HG02981 (cell line): Measurements from ENCODE around the gene IZUMO4.
A peak's percentile ranks its signal among the peaks of the same experiment; 100 is the strongest.

Experiments
- ATAC-seq: cut with Tn5 transposase; IDR thresholded peaks from one replicate; pipeline ENCODE4 v1.9.1; 2021; ENCODE audit warnings: mild to moderate bottlenecking, moderate library complexity; ENCODE audit not compliant: unreplicated experiment

Gene IZUMO4

DNA sequence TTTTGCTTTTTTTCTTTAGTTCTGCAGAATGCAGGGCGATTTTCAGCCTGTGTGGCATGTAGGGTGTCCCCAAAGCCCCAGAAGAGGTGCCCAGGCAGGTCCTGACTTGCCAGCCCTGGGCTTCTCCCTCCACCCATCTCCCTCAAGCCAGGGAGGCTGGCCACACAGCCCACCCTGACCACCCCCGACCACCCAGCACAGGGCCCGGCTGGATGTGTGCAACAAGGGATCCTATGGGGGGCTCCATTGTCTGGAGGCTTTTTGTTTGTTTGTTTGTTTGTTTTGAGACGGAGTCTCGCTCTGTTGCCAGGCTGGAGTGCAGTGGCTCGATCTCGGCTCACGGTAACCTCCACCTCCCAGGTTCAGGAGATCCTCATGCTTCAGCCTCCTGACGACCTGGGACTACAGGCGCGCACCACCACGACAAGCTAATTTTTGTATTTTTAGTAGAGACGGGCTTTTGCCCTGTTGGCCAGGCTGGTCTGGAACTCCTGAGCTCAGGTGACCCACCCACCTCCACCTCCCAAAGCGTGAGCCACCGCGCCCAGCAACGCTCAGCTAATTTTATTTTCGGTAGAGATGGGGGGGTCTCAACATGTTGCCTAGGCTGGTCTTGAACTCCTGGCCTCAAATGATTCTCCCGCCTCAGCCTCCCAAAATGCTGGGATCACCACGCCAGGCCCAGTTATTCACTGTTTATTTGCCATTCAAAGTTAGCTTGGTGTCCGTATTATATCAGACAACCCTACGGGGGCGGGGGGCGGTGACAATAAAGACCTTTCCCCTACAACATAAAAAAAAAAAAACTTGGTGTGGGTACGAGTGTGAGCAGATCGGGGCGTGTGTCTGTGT lies 37.9 kb upstream of the IZUMO4 start:
- no peak for ATAC-seq

DNA sequence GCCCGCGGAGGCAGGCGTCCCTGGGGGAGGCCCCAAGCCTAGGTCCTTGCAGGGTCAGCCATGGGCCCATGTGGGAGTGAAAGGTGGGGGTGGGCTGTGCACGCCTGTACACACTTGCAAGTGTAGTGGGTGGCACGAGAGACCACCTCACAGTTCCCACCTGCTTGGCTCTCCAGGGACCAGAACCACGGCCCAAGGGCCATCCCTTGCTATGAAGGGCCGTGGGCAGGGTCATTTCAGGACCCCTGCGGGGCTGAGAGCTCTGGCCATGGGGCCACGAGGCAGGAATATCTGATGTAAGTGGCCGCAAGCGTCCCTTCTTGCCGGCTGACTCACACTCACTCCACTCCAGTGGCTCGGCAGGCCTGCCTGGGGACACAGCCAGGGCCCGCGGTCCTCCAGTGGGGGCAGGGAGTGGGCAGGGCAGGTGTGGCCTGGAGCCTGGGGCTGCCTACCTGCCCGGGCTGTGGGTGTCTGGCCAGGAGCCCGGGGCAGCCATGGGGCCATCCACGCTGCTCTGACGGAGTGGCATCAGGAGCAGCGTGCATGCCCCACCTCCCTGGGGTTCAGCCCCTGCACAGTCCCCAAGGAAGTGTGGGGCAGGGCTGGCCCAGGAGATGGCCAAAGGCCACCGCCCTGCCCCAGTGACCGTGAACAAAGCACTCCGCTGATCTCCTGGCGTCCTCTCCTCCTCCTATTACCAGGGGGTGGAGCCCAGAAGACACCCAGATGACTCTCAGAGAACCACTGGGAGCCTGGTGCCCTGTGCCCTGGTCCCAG lies 37.1 kb upstream of the IZUMO4 start:
- no peak for ATAC-seq

DNA sequence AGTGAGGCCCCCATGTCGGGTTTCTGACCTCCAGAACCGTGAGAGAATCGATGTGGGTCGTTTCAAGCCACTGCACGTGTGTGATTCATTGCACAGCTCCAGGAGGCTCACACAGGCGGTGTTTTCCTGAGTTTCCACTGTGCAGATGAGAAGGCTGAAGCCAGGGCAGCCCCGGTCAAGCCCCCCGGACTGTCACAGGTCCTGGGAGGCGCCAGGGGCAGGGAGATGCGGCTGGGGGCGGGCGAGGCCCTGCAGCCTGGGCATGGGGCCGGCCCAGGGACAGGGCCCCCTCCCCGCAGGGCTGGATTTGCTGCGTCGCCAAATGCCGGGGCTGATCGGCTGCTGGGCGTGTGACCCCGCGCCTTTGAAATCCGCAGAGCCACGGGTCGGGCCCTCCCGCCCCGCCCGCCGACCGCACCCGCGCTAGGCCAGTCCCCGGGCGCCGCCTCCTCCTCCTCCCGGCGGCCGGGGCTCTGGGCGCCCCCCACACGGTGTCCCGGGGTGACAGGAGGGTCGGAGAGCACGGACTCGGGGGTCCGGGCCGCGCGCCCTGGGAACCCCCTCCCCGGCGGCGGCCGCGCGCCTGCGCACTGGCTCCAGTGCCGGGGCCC lies 35.7 kb upstream of the IZUMO4 start:
- ATAC-seq: peak; percentile 26

DNA sequence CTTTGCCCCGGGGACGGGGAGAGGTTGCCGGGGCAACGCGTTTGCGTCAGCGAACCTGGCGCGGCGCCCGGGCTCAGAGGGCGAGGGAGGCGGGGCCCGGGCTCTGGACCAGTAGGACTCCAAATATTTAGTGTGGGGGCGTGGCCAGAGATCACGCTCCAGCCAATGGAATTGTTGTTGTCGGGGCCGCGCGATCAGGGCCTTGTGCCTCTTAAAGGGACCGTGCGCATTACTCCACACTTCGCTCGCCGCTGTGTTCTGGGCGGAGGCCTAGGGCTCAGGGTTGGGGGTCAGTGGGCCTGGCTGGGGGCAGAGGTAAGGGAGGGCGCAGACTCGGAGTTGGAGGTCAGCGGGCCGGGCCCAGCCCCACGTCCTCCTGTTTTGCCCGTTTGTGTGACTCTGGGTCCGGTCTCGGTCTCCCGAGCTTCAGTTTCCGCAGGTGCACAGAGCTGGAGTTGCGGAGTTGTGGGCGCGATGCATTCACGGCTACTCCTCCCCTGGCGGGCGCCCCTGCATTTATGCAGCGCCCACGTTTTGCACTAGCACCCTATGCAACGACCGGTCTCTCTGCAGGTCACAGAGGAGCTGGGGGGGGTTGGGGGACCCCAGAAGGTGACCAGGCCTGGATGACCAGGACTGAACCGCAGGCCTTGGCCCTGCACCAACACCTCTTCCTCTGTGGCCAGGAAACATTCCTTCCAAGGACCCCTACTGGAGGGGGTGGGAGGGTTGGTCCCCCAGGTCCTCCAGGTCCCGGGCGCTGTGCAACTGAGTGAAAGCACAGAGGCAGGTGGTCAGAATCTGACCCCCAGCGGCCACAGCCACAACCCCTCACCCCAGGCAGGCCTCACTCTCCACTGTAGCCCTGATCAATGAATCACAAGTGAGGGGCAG lies 35.0 kb upstream of the IZUMO4 start:
- peak; percentile 73 for ATAC-seq

DNA sequence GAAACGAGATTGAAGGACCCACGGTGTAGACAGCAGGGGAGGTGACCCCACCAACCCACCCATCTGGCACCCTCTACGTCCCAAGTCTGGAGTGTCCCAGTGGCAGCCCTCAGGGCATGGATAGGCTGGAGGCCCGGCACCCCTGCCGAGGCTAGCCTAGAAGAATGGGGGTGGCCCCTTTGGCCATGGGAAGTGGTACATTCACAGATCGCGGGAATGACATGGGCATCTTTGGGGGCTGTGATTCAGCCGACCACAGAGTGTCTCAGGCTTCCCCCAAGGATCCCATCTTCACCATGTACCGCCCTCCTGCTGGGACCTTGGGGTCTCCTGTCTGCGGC lies 34.4 kb upstream of the IZUMO4 start:
- ATAC-seq: no peak

DNA sequence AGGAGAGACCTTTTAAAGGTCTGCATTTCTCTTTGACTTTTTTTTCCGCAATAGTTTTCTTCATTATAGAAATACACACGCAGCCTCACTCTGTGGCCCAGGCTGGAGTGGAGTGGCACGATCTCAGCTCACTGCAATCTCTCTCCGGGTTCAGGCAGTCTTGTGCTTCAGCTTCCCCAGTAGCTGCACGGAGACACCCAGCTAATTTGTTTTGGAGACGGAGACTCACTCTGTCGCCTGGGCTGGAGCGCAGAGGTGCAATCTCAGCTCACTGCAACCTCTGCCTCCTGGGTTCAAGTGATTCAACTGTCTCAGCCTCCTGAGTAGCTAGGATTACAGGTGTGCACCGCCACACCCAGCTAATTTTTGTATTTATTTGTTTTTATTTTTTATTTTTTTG lies 33.9 kb upstream of the IZUMO4 start:
- no peak for ATAC-seq

DNA sequence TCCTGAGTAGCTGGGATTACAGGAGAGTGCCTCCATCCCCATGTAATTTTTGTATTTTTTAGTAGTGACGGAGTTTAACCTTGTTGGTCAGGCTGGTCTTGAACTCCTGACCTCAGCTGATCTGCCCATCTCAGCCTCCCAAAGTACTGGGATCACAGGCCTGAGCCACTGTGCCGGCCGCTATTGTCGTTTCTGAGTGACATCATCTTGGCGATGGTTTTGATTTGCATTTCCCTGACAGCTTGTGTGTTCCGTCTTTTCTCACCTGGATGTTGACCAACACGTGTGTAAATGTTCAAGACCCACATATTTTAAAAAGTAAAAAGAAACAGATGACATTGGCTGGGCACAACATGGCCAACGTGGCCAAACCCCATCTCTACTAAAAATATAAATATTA lies 32.9 kb upstream of the IZUMO4 start:
- no peak for ATAC-seq

DNA sequence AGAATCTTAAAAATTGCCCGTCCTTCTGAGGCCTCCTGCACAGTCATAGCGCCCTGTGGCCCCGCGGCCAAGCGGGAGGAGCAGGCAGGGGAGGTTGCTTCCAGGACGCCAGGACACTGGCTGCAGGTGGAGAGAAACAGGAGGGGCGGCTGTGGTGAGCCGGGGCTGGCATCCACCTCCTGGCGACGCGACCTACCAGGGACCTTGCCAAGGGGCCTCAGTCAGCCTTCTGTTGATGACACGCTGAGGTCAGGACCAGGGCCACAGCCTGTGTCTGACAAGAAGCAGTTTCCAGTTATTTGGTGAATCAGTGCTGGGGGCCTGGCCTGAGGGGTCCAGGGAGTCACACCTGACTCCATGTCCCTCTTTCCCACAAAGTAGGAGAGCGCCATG lies 32.3 kb upstream of the IZUMO4 start:
- ATAC-seq: no peak

DNA sequence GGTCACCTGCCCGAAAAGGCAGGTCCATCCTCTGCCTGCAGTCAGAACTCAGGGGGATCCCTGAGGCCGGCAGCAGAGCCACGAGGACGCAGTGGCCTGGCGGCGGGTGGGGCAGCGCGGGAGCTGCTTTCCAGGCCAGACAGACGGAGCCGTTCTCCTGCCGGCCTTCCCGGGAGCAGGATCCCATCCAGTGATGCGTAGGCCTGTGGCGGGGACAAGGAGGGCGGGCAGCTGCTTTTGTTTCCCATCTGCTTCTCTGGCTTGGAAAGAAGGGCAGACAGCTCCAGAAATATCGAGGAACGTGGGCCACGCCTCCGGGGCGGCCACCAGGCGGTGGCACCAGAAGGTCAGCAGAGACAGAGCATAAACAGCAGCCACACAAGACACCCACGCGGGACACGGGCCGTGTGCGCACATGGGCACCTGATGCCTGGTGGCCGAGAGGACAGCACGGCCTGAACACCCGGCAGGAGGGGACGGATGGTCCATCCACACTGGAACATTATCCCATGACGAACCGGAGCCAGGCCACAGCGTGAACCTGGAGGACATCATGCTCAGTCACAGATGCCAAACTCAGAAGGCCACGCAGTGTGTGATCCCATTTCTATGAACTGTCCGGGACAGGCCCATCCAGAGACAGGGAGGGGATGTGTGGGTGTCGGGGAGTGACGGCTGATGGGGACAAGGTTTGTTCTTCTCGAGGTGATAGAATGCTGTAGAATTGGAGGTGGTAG lies 31.8 kb upstream of the IZUMO4 start:
- ATAC-seq: no peak

DNA sequence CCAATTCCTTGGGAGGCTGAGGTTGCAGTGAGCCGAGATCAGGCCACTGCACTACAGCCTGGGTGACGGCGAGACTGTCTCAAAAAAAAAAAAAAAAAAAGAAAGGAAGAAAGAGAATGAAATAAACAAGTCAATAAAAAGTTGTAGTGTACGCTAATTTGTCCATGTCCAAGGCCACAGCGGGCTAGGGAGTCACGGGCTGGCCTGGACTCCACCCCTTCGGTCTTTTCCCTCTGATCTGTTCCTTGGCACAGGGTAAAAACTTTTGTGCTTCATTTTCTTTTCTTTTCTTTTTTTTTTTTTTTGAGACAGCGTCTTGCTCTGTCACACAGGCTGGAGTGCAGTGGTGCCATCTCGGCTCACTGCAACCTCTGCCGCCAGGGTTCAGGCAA lies 26.3 kb upstream of the IZUMO4 start:
- no peak for ATAC-seq

DNA sequence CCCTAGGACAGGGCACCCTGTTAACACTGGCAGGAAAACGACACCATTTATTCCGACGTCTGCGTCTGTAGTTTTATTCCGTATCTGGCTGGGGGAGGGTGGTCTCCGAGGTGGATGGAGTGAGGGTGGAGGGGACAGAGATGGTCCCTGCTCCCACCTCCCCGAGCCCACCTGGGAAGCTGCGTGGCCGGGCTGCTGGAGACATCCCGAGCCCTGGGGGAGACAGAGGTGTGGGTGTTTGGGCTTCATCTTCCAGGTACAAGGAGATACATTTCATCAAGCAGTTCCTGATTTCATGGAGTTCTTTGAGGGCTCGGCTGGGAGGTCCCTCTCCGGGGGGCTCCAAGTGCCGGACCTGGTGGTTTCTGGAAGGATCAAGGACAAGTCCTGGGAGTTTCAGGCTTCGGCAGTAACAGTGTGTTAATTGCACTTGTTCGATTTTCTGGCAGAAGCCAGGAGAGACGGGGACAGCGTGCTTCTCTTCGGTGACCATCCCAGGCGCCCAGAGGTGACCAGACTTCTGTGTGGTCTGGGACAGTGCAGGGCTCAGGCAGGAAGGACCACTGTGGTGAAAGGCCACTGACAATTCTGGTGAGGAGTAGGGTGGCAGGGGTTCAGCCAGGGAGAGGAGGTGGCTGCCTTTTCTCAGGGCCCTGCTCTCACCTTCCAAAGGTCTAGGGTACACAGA lies 25.6 kb upstream of the IZUMO4 start:
- ATAC-seq: no peak

DNA sequence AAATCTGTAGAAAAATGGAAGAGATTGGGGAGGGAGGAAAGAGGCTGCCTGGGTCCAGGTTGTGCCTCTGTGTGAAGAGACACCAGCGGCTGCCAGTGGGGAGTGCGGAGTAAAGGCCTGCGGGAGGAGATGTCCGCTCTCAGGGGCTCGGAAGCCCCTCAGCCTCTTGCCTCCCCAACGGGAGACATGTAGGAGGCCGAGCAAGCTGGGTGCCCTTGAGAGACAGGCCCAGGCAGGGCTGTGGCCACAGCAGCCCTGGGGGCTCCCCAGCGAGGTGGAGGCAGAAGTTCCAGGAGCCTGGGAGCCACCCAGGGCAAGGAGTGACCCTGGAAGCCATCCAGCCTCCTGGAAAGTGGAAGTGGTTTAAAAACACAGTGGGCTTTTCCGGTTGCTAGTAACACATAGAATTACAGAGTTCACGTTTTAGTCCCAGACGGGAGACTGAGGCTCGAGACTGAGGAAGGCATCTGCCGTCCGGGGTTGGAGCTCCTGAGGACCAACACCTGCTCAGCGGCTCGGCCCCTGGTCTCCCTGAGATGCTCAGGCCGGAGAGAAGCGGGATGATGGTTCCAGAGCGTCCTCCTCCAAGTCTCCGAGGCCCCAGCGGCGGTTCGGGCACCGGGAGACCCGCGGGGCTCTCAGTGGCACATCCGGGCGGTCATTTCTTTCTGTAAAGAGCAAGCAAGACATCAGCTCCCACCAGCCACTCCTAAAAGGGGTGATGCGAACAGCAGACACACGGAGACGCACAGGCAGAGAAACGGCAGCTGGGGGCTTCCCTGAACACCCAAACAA lies 23.8 kb upstream of the IZUMO4 start:
- ATAC-seq: no peak

DNA sequence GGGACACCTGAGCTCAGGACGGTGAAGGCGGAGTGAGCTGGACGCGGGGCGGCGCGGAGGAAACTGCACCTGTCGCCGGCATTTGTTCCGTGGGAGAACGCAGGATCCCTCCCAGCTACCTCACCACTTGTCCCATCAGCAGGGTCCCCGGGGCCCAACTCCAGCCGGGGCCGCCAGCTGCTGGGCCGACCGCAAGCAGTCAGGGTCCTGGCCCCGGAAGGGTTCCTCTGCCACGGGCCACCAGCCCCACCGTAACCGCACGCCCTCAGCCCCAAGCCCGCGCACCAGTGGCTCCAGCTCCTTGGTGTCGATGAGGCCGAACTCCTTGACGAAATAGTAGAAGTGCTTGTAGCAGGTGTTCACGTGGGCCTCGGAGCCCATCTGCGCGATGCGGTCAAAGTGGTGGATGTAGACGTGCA lies 20.2 kb upstream of the IZUMO4 start:
- no peak for ATAC-seq

DNA sequence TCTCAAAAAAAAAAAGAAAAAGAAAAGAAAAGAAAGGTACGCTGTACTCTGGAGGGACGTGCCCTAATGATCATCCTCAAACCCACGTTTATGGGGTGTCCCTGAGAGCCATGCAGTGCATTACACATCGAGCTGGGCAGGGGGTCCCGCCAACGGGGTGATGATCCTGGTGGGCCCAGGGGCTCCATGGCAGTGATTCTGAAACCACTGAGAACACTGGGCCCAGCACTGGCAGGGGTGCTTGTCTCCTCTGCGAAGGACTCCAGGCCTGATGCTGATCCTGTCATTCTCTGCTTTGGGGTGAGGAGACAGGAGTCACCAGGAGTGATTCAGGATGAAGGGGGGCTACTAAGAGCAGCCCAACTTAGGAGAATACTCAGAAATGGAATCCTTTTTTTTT lies 19.3 kb upstream of the IZUMO4 start:
- ATAC-seq: no peak

DNA sequence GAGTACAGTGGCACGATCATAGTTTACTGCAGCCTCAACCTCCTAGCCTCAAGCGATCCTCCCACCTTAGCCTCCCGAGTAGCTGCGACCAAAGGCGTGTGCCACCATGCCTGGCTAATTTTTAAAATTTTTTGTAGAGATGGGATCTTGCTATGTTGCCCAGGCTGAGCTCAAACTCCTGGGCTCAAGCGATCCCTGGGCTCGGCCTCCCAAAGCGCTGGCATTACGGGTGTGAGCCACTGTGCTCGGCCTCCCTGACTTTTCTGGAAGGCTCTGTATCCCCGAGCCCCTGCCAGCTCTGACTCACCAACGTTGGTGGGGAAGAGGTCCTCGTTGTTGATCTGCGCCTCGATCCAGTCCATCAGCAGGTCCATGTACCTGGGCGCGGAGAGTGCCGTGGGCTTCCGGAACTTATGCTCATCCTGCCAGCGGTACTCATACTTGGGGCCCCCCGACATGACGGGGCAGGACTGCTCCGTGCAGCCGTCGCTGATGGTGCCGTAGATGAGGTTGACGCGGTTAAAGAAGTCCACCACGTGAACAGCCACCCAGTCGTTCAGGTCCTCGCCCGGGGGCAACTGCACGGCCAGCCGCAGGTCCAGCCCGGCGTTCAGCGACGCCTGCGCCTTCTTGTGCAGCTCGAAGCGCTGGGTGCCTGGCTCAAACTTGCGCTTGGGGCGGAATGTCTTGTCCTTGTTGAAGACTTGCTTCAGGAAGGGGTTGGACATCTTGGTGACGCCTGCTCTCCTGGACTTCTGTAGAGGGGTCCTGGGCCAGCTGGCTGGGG lies 18.7 kb upstream of the IZUMO4 start:
- ATAC-seq: no peak

DNA sequence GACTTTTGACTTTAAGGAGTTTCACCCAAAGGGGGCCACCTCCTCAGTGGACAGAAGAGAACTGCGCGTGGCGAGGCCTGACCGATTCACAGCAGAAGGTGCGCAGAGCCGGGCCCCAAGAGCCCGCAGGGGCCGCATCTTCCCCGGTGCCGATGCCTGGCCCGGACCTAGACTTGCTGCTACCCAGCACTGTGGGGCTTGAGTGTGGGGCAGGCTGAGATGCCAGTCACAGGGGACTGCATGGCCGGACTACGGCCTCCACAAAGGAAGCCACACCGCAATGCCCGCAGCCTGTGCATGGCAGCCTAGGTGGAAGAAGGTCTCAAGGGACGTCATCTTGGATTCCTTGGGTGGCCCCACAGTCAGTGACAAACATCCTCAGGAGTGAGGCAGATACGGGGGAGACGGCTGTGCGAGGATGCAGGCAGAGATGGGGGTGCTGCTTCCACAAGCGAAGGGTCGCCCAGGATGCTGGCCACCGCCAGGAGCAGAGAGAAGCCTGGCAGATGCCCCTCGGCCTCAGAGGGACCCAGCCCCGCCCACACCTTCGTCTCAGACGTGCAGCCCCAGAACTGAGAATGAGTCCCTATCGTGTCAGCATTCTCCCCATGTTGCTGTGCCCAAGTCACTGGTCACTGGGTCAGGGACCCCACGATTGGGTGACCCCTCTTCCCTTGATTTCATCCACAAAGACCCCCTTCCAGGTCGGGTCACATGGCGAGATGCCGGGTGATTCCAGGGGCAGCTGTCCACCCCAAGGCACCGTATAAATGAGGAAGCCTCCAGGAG lies 17.4 kb upstream of the IZUMO4 start:
- no peak for ATAC-seq

DNA sequence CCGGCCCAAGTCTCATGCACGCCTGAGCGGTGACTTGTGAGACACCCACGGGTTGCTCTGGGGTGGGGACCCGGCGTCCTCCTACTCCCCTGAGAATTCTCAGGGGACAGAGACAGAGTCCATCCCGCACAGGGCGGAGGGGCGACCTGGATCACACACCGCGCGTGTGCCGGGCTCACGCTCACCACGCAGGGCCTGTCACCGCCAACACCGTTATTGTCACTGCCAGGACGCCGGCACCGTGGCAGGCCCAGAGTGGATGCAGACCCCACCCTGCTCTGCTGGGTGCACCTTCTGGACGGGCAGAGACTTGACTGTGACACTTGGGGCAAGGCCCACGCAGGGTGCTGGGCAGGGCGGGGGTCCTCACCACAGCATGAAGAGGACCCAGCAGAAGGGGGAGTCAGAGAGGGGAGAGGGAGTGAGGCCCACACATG lies 16.8 kb upstream of the IZUMO4 start:
- no peak for ATAC-seq
